ENCODE data around the gene KRTAP10-1.

GRCh38 chr21:44496564-44497550 lies 43.1 kb downstream of the KRTAP10-1 start:
- TF ChIP-seq EZH2phosphoT487 (IDR thresholded peaks at IDR 0.05; ENCODE audit: insufficient read depth, low read depth): no peak
- no peak for TF ChIP-seq EZH2 (IDR thresholded peaks at IDR 0.05; ENCODE audit: insufficient read depth, poor library complexity, severe bottlenecking)
